GM12878 (cell line): ENCODE data around the gene INKA1. TPM values are rescaled to one million over a fixed set of nuclear protein-coding genes. Genes with fewer than 3 reads are reported as not detected.

ENCODE experiments used
- ATAC-seq: fragments of 200-7000 bp; cut with Tn5 transposase; 3 replicates; pipeline ENCODE4 v1.9.1; 2020; ENCODE audit warnings: mild to moderate bottlenecking, moderate library complexity
- BruUV-seq: library from RNA; stranded (reverse); fragments of 400-500 nt; replicated peaks from 2 replicates; lab custom pipeline; 2021; lab: Mats Ljungman, UMichigan
- CTCF ChIA-PET: fragments of 300-600 bp; sonication (Branson Sonifier 250); formaldehyde crosslinking; extraction: SDS; loops from one replicate; lab custom pipeline; 2021; ENCODE audit warnings: inconsistent platforms; lab: Yijun Ruan, JAX
- POLR2A ChIA-PET: fragments of 350-600 bp; formaldehyde crosslinking; extraction: SDS; loops from one replicate; lab custom pipeline; 2021; ENCODE audit warnings: inconsistent platforms; lab: Charles Lee
- RAD21 ChIA-PET: fragments of 300-600 bp; sonication (Branson Sonifier 250); formaldehyde crosslinking; loops from one replicate; lab custom pipeline; 2023; ENCODE audit warnings: antibody characterized with exemption; ENCODE audit not compliant: unreplicated experiment; lab: Charles Lee
- SMC1A ChIA-PET: fragments of 300-600 bp; sonication (Branson Sonifier 250); formaldehyde crosslinking; loops from one replicate; lab custom pipeline; 2023; ENCODE audit not compliant: unreplicated experiment, uncharacterized antibody; lab: Charles Lee
- DNase-seq: peaks from one replicate; pipeline ENCODE4 v3.0.0-alpha.2; 2011; ENCODE audit warnings: low read depth, low spot score
- FAIRE-seq: peaks from 3 replicates; lab custom pipeline; 2011; peaks lifted over from hg19 to GRCh38; lab: Jason Lieb, UNC
- H2AFZ ChIP-seq: 2 replicates; pipeline ENCODE4 v1.6.0; 2011; ENCODE audit warnings: low read depth, low read length, control low read depth; ENCODE audit not compliant: control insufficient read depth
- H3K27ac ChIP-seq: 2 replicates; pipeline ENCODE4 v1.5.1; 2011; ENCODE audit warnings: control low read depth; ENCODE audit not compliant: control insufficient read depth, insufficient read depth
- H3K27me3 ChIP-seq, 2 experiments: replicated peaks in 1 of 2; 2 replicates each; pipeline versions ENCODE4 v1.6.0 to v1.6.1; 2011; ENCODE audit warnings: low read length in 1 of 2; ENCODE audit not compliant: control insufficient read depth in 2 of 2, insufficient read depth in 2 of 2
- H3K36me3 ChIP-seq, 2 experiments: 2 replicates each; pipeline ENCODE4 v1.5.1; 2011; ENCODE audit warnings: low read length in 1 of 2; ENCODE audit not compliant: control insufficient read depth in 2 of 2, insufficient read depth in 2 of 2
- H3K4me1 ChIP-seq: 2 replicates; pipeline ENCODE4 v1.6.1; 2011; ENCODE audit warnings: mild to moderate bottlenecking, low read length, moderate library complexity, mixed read lengths; ENCODE audit not compliant: control insufficient read depth, insufficient read depth
- H3K4me2 ChIP-seq: 2 replicates; pipeline ENCODE4 v1.6.0; 2011; ENCODE audit warnings: control low read depth; ENCODE audit not compliant: control insufficient read depth, insufficient read depth
- H3K4me3 ChIP-seq: fragments of 200-600 bp; sonication (generic); 2 replicates; pipeline ENCODE4 v1.5.1; 2016
- H3K79me2 ChIP-seq: 2 replicates; pipeline ENCODE4 v1.6.0; 2011; ENCODE audit warnings: low read length; ENCODE audit not compliant: control insufficient read depth, insufficient read depth
- H3K9ac ChIP-seq: 2 replicates; pipeline ENCODE4 v1.8.0; 2011; ENCODE audit warnings: low read length, control low read depth, mixed read lengths; ENCODE audit not compliant: control insufficient read depth, insufficient read depth
- H3K9me3 ChIP-seq: replicated peaks from 3 replicates; pipeline ENCODE4 v1.5.1; 2011; ENCODE audit warnings: mild to moderate bottlenecking, low read length; ENCODE audit not compliant: control insufficient read depth, insufficient read depth
- H4K20me1 ChIP-seq: 2 replicates; pipeline ENCODE4 v1.6.0; 2011; ENCODE audit not compliant: control insufficient read depth, insufficient read depth
- BMI1 ChIP-seq: fragments of 450-650 bp; IDR thresholded peaks from 2 replicates; pipeline ENCODE4 v1.6.1; 2016; ENCODE audit warnings: mild to moderate bottlenecking, moderate library complexity, borderline replicate concordance
- CBFB ChIP-seq: IDR thresholded peaks from 2 replicates; pipeline ENCODE4 v1.6.1; 2016; ENCODE audit warnings: antibody characterized with exemption, low read depth
- CEBPB ChIP-seq, 2 experiments: fragments of 150-350 bp in 1 of 2; IDR thresholded peaks; 2 replicates each; pipeline ENCODE4 v1.6.1; 2012 to 2014; ENCODE audit warnings: low read depth in 2 of 2, low read length in 2 of 2, borderline replicate concordance in 1 of 2, inconsistent platforms in 1 of 2
- CHD1 ChIP-seq: IDR thresholded peaks from 2 replicates; pipeline ENCODE4 v1.6.1; 2012; ENCODE audit warnings: low read depth, low read length, improper control_type of control experiment
- E4F1 ChIP-seq: fragments of 450-650 bp; IDR thresholded peaks from 2 replicates; pipeline ENCODE4 v1.6.1; 2018; ENCODE audit warnings: borderline replicate concordance, mild to moderate bottlenecking; ENCODE audit not compliant: partially characterized antibody
- EZH2 ChIP-seq: IDR thresholded peaks from 2 replicates; pipeline ENCODE4 v1.6.1; 2012; ENCODE audit warnings: low read depth, mild to moderate bottlenecking, control low read depth, inconsistent platforms, low read length, borderline replicate concordance; ENCODE audit not compliant: control insufficient read depth
- MXI1 ChIP-seq: fragments of 150-350 bp; IDR thresholded peaks from 2 replicates; pipeline ENCODE4 v1.6.1; 2011; ENCODE audit warnings: low read depth, mild to moderate bottlenecking, inconsistent platforms, low read length, improper control_type of control experiment
- NKRF ChIP-seq: fragments of 450-650 bp; conservative IDR thresholded peaks from 2 replicates; pipeline ENCODE4 v1.6.1; 2017; ENCODE audit warnings: mild to moderate bottlenecking, moderate library complexity
- PBX3 ChIP-seq: IDR thresholded peaks from 2 replicates; pipeline ENCODE4 v1.6.1; 2011; ENCODE audit warnings: mild to moderate bottlenecking, low read depth, low read length, moderate library complexity; ENCODE audit not compliant: insufficient replicate concordance
- RUNX3 ChIP-seq: IDR thresholded peaks from 2 replicates; pipeline ENCODE4 v1.6.1; 2012; ENCODE audit warnings: low read length, inconsistent platforms
- SMAD1 ChIP-seq: fragments of 450-650 bp; IDR thresholded peaks from 2 replicates; pipeline ENCODE4 v1.6.1; 2018; ENCODE audit warnings: mild to moderate bottlenecking, low read depth; ENCODE audit not compliant: partially characterized antibody
- SMC3 ChIP-seq: IDR thresholded peaks from 2 replicates; pipeline ENCODE4 v1.6.1; 2011; ENCODE audit warnings: low read length, improper control_type of control experiment, borderline replicate concordance
- SRF ChIP-seq, 2 experiments: IDR thresholded peaks; 2 replicates each; pipeline ENCODE4 v1.6.1; 2011; ENCODE audit warnings: low read depth in 2 of 2, low read length in 2 of 2, mild to moderate bottlenecking in 1 of 2, moderate library complexity in 1 of 2
- TCF3 ChIP-seq: IDR thresholded peaks from 2 replicates; pipeline ENCODE4 v1.6.1; 2012; ENCODE audit warnings: low read depth, mild to moderate bottlenecking, low read length, borderline replicate concordance; ENCODE audit not compliant: insufficient read depth
- USF1 ChIP-seq: IDR thresholded peaks from 2 replicates; pipeline ENCODE4 v1.6.1; 2011; ENCODE audit warnings: borderline replicate concordance, low read depth, mild to moderate bottlenecking, moderate library complexity, mixed read lengths, low read length; ENCODE audit not compliant: insufficient read depth; ENCODE audit errors: extremely low read length
- ZNF207 ChIP-seq: fragments of 450-650 bp; IDR thresholded peaks from 2 replicates; pipeline ENCODE4 v1.6.1; 2014; ENCODE audit warnings: antibody characterized with exemption, mild to moderate bottlenecking, borderline replicate concordance
- ZNF217 ChIP-seq: fragments of 450-650 bp; IDR thresholded peaks from 2 replicates; pipeline ENCODE4 v1.6.1; 2017; ENCODE audit warnings: antibody characterized with exemption, mild to moderate bottlenecking
- WGBS: methylation state at CpG from one replicate; pipeline ENCODE4 v1.1.6; 2016; ENCODE audit warnings: low lambda C conversion rate; ENCODE audit not compliant: insufficient replicate concordance, insufficient coverage; ENCODE audit errors: missing lambda C conversion rate; 5-methylcytosine and 5-hydroxymethylcytosine counted together
- in situ Hi-C: fragments of 300-500 bp; cut with MboI; formaldehyde crosslinking; loops from 9 replicates; pipeline ENCODE4 v1.14.3; 2018; ENCODE audit warnings: mixed read lengths
- intact Hi-C: fragments of 100-400 bp; cut with micrococcal nuclease; formaldehyde crosslinking; loops from one replicate; pipeline ENCODE4 v1.14.2; 2022; ENCODE audit not compliant: unreplicated experiment
- polyA plus RNA-seq, 11 experiments: library from polyadenylated mRNA; depleted of rRNA in 4 of 11; unstranded in 6 of 11; stranded (reverse) in 5 of 11; fragments of >200 nt; fragmentation: Nextera tagmentation in 4 of 11; fragmentation: Illumina TruSeq in 1 of 11; extraction: Ambion mirVana in 4 of 11; extraction: Trizol in 1 of 11; gene quantifications; 1 replicate in 1 of 11; 2 replicates in 10 of 11; pipeline versions ENCODE4 v1.2.1 to v1.2.3, GENCODE V29; 2011 to 2016; ENCODE audit warnings: inconsistent platforms in 2 of 11, missing spikeins in 2 of 11, low read depth in 1 of 11
- total RNA-seq, 4 experiments: library from RNA; depleted of rRNA in 3 of 4; stranded (reverse); fragments of >200 nt in 3 of 4; fragmentation: Illumina TruSeq in 1 of 4; extraction: Trizol in 1 of 4; gene quantifications; 2 replicates each; pipeline versions ENCODE4 v1.2.1 to v1.2.3, GENCODE V29; 2013 to 2021

INKA1 gene
- total and polyA plus RNA-seq, 10 of the 15 experiments (the other 5 are each of a cell fraction or from before 2014, with no cell fraction given) = 0.32 to 10.5 (median 4.9) TPM

- DNase-seq = no peak
- POLR2A ChIA-PET = no interaction called here
- WGBS = 85% methylated on average over 3 of the region's 3 CpGs
- no peak overlapping the region for H3K9ac ChIP-seq
- no peaks in the 10 kb centered on the region for H3K27me3 ChIP-seq
- H3K4me2 ChIP-seq = no peak overlapping the region
- no peak overlapping the region for H3K27ac ChIP-seq
- H2AFZ ChIP-seq = no peak overlapping the region
- H3K4me3 ChIP-seq = no peak overlapping the region
- in situ Hi-C loops = no loop called here
- intact Hi-C loops = no loop called here
- no peaks in the 10 kb centered on the region for H3K4me1 ChIP-seq
- SMC1A ChIA-PET = no interaction called here
- no peaks in the 10 kb centered on the region for H4K20me1 ChIP-seq
- H3K36me3 ChIP-seq = peaks cover 0 to 2% of the 10 kb centered on the region in 2 experiments; a peak in 1 of 4 replicates
- CTCF ChIA-PET = interaction anchor here (1.1 kb wide), 1 partner anchor 19 kb away, joined by 3 read pairs; no protein-coding TSS in a partner anchor
- peaks cover 15% of the 10 kb centered on the region for H3K79me2 ChIP-seq
- FAIRE-seq = no peak
- no peak for ATAC-seq
- no TSS peak for BruUV-seq
- RAD21 ChIA-PET = no interaction called here
- H3K9me3 ChIP-seq = no peaks in the 10 kb centered on the region
- TF ChIP-seq E4F1 = no peak
- TF ChIP-seq ZNF207 = no peak
- no peak for TF ChIP-seq CEBPB (IDR thresholded peaks at IDR 0.05; ENCODE audit: borderline replicate concordance in 1 of 2, low read depth in 2 of 2, low read length in 2 of 2)
- TF ChIP-seq CHD1 = no peak
- no peak for TF ChIP-seq CBFB
- no peak for TF ChIP-seq ZNF217
- no peak for TF ChIP-seq PBX3
- no peak for TF ChIP-seq TCF3
- TF ChIP-seq RUNX3 = no peak
- TF ChIP-seq EZH2 = no peak
- no peak for TF ChIP-seq USF1
- TF ChIP-seq SMC3 = no peak
- no peak for TF ChIP-seq MXI1
- TF ChIP-seq SMAD1 = no peak
- no peak for TF ChIP-seq NKRF
- no peak for TF ChIP-seq SRF (IDR thresholded peaks at IDR 0.05; ENCODE audit: low read depth in 2 of 2, low read length in 2 of 2)
- no peak for TF ChIP-seq BMI1
Measured at GRCh38 chr3:49775538-49775937, 27.5 kb upstream of the INKA1 start.
